Measurements from ENCODE around the gene RPS6KB2.

Gene RPS6KB2

GRCh38 chr11:67410369-67410831 is 17.9 kb upstream of the RPS6KB2 start:
- in situ Hi-C loops (cut with HindIII; ENCODE audit: low sequenced_read_pairs) = no loop called here

DNA sequence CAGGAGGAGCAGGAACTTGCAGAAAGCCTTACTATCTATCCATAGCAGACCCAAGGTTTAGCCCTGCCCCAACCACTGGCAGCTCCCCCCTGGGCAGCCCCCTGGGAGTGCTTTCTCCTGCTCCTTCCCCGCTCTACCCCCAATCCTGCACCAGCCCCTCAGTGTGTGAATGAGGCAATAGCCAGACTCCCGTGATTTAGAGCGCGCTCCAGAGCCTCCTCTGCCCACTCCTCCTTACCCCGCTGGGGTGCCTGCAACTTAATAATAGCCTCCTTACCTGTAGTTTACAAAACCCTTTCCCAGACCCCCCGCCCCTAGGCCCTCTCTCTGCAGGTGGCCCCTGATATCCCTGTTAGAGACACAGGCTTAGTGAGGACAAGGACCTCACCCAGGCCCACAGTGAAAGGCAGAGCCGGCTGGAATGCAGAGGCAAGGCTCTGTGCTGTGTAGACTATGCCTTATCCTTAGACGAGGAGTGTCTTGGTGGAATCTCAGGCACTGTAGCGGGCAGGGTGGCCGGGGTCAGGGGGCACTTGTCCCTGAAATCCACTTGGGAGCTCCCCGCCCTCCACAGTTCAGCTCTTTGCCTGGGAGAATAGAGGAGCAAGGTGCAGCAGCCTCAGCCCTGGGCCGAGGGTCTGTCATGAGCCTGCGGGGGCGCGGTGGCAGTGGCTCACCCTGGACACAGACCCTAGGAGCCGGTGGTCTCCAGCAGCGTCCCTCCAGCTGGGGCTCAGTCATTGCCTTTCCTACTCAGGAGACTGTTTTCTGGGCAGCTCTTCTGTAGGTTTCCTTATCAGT is 17.1 kb upstream of the RPS6KB2 start:
- in situ Hi-C loops (cut with HindIII; ENCODE audit: low sequenced_read_pairs) = no loop called here

DNA sequence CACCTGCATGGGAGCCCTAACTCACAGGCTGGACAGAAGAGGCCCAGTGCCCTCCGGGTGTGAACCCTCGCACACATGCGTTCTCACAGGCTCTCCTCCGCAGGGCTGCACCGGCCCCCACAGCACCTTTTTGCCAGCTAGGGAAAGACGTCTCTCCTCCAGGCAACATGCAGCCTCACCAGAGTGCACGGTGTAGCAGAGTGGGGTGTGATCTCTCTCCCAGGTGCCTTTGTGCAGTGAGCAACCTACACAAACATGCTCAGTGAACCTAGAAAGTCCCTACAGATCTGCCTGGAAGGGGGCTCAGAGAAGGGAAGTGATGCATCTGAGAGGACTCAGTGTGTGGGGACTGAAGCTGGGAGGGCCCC is 16.5 kb upstream of the RPS6KB2 start:
- in situ Hi-C loops (cut with HindIII; ENCODE audit: low sequenced_read_pairs) = no loop called here

DNA sequence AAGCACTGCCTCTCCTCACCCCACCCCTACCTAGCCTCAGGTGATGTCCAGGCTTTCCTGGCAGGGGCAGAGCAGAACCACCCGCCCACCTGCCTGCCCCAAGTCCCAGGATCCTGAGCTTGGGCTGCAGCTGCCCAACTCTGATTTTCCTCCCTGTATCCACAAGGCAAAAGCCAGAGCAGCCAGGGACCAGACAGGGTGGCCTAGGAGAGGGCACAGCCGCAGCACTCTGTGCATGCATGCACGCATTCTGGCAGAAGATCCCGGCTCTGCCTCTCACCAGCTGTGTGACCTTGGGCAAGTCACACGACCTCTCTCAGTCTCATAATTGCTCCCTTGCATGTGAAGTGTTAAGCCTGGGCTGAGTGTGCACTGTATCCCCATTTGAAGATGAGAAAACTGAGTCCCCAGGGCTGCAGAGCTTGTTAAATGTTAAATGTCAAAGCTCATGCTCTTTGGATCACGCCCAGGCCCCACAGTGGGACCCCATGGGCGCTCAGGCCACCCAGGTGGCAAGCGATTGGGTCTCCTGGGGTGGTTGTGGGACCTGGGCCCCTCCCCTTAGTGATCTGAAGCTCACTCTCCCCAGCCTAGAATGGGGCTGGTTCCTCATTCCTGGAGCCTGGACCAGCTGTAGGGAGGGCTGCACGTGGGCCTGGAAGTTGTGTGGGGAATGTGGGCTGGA is 15.7 kb upstream of the RPS6KB2 start:
- in situ Hi-C loops (cut with HindIII; ENCODE audit: low sequenced_read_pairs) = no loop called here

DNA sequence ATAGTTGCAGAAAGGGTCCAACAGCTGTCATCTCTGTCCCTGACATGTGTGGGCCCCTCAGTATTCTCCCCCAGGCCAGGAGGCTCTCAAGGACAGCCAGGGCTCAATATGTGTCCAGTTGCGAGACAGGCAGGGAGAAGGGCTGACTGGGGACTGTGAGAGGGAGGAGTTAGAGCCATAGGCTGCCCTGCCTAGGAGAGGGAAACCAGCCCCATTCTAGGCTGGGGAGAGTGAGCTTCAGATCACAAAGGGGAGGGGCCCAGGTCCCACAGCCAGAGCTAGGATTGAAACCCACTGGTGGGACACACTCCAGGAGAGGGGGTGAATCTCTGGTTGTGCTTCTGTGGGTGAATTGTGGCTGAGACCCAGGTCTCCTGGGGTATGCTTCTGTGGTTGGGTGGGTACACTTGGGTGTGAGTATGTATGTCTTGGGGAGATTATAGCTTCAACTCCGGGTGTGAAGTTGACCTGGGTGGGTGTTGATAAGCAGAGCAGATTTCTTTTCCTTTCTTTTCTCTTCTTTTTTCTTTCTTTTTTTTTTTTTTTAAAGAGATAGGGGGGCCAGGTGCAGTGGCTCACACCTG is 14.9 kb upstream of the RPS6KB2 start:
- in situ Hi-C loops (cut with HindIII; ENCODE audit: low sequenced_read_pairs) = no loop called here

DNA sequence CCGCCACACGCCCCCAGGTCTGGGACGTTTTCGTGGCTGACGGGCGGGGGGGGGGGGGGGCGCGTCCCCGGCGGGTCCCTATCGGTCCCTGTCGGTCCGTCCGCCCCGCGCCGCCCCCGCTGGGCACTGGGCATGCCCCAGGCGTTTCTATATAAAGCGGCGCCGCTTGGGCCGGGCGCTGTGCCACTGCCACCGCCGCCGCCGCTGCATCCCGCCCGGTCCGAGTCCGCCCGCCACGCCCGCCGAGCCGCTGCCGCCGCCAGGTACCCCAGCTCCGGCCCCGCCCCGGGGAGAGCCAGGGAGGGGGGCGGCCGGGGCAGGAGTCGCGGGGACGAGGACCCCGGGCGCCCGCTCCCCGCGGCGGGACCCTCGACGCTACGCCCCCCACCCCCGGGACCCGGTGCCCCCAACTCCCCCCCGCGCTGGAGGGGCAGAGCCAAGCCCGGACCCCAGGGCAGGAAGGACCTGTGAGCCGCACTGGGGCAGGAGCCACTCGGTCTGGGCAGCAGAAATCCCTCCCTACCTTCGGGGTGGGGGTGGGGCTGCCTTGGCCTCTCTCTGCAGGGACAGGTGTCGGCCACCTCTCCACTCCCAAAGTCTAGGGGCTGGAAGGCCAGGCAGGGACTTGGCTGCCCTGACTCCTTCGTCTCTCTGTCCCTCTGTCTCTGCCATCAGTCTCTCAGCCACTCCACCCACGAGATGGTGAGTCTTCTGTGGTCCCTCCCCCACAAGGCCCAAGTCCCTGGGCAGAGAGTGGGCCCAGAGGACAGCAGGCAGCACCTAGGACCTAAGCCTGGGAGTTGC is 12.6 kb upstream of the RPS6KB2 start, which contains the start of gene CARNS1:
TSS of gene CARNS1 (plus strand) at position 178 of the 804 bp plus-strand sequence. CDS start at position 700, 522 bp downstream.
- in situ Hi-C loops (cut with HindIII; ENCODE audit: low sequenced_read_pairs) = no loop called here

DNA sequence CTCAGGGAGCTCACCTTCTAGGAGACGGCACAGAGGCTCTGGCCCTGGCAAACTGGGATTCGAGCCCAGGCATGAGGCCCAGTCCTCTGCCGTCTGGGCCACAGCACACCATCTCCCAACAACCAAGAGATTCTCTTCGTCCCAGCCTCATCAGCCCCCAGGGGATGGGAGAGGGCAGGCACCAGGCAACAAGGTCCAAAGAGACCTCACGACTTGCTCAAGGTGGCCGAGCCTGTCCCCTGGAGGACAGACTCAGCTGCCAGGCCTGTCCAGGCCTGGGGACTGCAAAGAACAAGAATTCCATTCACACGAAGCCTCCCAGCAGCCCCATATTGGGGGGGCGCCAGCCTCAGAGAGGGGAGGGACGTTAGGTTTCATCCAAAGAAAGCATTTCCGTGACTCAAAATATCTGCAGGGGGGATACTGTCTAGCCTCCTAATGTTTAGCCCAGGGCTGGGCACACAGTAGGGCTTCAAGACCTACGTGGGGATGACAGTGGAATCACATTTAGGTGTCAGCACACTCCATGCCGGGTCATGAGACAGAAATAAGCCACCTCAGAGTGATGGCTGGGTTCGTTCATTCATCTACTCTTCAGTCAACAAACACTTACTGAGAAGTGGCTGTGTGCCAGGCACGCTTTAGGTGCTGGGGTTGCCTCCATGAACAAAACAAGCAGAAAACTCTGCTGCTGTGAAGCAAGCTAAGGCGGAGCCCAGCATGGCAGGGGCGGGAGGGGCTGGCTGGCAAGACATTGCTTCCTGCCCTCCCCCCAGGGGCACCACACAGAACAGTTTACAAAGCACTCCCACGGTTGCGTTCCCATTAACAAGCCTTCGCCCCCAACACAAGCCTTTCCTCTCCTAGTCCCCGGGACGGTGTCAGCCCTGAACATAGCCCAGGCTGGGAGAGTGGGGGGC is 11.6 kb upstream of the RPS6KB2 start:
- in situ Hi-C loops (cut with HindIII; ENCODE audit: low sequenced_read_pairs) = no loop called here

DNA sequence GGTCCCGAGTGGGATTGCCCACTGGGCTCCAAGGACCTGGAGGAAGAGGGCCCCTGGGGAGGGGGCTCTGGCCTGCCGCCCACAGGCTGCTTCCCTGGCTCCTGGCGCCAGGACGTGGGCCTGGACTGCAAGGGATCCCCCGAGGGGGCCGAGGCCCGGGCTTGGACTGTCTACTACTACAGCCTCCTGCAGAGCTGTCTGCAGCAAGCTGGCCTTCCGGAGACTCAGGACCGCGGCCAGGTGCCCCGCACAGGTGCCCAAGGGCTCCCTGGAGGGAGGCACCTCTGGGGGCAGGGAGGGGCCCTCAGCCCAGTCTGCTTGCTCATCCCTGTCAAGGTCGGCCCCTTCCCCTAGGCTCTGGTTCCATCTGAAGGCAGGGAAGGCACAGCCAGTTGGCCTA is 10.9 kb upstream of the RPS6KB2 start:
- in situ Hi-C loops (cut with HindIII; ENCODE audit: low sequenced_read_pairs) = no loop called here

- in situ Hi-C loops (cut with HindIII; ENCODE audit: low sequenced_read_pairs) = no loop called here
These were observed 9.6 kb upstream of the RPS6KB2 start for GRCh38 chr11:67418476-67419281.

DNA sequence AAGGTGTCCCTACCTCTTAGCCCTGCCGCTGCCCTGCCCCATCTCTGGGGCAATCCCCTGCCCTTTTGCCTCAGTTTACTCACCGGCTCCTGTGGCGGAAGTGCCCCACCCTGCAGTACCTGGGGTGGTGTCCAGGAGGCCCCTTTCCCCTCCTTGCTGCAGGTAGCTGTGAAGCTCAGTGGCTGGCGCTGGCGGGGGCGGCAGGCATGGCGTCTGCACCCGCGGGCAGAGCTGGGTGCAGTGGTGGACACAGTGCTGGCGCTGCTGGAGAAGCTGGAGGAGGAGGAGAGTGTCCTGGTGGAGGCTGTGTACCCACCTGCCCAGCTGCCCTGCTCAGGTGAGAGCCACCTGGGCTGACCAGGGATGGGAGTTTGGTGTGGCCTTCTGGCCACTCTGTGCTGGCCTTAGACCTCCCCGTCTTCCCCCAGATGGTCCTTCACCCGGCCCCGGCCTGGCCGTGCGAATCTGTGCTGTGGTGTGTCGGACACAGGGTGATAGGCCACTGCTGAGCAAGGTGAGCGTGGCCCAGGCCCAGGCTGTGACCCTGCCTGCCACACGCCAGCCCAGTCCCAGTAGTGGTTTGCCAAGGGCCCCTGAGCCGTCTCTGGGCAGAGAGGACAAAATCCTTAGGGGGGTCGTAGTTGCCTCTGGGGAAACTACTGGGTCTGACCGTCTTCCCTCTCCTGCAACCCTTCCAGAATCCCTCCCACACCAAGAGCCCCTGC is 8.8 kb upstream of the RPS6KB2 start:
- in situ Hi-C loops (cut with HindIII; ENCODE audit: low sequenced_read_pairs) = no loop called here

DNA sequence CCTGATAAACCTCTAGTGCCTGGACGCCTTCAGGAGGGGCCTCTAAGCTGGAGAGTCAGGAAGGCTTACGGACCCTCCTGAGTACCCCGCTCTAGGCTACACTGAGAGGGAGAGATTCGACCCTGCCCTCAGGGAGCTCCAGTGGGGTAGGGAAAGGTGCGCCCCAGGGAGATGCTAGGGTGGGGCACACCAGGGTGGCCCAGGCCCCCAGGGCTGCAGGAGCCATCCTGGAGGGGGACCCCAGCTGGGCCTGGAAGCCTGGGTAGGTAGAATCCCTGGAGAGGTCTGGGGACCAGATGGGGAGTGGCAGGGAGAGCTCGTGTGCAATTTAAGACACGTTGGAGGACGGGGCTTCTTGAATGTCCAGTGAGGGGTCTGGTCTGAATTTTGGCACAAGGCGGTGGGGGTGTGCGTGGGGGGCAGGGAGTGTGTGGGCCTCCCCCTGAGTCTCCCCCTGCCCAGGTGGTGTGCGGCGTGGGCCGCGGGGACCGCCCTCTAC is 8.1 kb upstream of the RPS6KB2 start:
- in situ Hi-C loops (cut with HindIII; ENCODE audit: low sequenced_read_pairs) = no loop called here

- in situ Hi-C loops (cut with HindIII; ENCODE audit: low sequenced_read_pairs) = no loop called here
These were observed 7.5 kb upstream of the RPS6KB2 start for GRCh38 chr11:67420646-67421429.

GRCh38 chr11:67421430-67422031 is 6.8 kb upstream of the RPS6KB2 start:
- in situ Hi-C loops (cut with HindIII; ENCODE audit: low sequenced_read_pairs) = no loop called here

DNA sequence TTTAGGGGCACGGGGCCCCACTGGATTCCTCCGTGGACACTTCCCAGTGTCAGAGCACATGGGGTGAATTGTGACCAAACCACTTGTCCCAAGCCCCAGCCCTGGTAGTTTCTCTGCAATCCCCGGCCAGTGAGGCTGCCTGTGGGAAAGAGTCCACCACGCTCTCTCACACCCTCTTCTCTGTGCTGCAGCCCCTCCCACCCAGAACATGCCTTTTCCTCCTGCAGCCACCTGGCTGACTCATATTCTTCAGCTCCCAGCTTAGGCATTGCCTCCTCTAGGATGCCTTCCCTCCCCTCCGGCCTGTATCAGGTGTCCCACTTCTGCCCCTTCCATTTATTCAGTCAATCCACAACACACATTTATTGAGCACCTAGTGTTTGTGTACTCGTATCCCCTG is 5.4 kb upstream of the RPS6KB2 start:
- in situ Hi-C loops (cut with HindIII; ENCODE audit: low sequenced_read_pairs) = no loop called here

GRCh38 chr11:67423466-67423865 is 4.8 kb upstream of the RPS6KB2 start:
- in situ Hi-C loops (cut with HindIII; ENCODE audit: low sequenced_read_pairs) = no loop called here

DNA sequence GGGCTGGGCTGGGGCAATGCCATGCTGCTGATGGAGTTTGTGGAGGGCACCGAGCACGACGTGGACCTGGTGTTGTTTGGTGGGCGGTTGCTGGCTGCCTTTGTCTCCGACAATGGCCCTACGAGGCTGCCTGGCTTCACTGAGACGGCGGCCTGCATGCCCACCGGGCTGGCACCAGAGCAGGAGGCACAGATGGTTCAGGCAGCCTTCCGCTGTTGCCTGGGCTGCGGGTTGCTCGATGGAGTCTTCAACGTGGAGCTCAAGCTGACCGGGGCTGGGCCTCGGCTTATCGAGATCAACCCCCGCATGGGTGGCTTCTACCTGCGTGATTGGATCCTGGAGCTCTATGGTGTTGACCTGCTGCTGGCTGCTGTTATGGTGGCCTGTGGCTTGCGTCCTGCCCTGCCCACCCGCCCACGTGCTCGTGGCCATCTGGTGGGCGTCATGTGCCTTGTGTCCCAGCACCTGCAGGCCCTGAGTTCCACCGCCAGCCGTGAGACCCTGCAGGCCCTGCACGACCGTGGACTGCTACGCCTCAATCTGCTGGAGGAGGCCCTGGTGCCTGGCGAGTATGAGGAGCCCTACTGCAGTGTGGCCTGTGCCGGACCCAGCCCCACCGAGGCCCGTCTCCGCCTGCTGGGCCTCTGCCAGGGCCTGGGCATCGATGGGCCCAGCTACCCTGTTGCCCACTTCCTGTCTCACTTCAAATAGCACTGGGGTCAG is 4.2 kb upstream of the RPS6KB2 start:
- in situ Hi-C loops (cut with HindIII; ENCODE audit: low sequenced_read_pairs) = no loop called here
